Activated naive CD8-positive, alpha-beta T cell treated with anti-CD3 and anti-CD28 coated beads for 36 hours (primary cell): ENCODE measurements around the gene ARMH3. TPM values are rescaled to one million over a fixed set of nuclear protein-coding genes. Genes with fewer than 3 reads are reported as not detected.
A peak's percentile ranks its signal among the peaks of the same experiment; 100 is the strongest.
"Not testable (repeated sequence)": the region's sequence is repeated elsewhere in the genome, so short reads cannot be mapped to it uniquely, and the experiment has no call there.

Experiments
- DNase-seq: peaks from one replicate; pipeline ENCODE4 v3.0.0; 2021
- H3K27ac Mint-ChIP-seq: one replicate; pipeline ENCODE4 v1.8.0; 2022; ENCODE audit warnings: mild to moderate bottlenecking, moderate library complexity, mixed read lengths
- H3K27me3 Mint-ChIP-seq: one replicate; pipeline ENCODE4 v1.8.0; 2022; ENCODE audit warnings: mild to moderate bottlenecking, mixed read lengths
- H3K36me3 Mint-ChIP-seq: one replicate; pipeline ENCODE4 v1.8.0; 2021; ENCODE audit warnings: mild to moderate bottlenecking, mixed read lengths
- H3K4me1 Mint-ChIP-seq: one replicate; pipeline ENCODE4 v1.8.0; 2021; ENCODE audit warnings: mixed read lengths
- H3K4me3 Mint-ChIP-seq: one replicate; pipeline ENCODE4 v1.8.0; 2022; ENCODE audit warnings: mild to moderate bottlenecking, moderate library complexity, mixed read lengths
- H3K9me3 Mint-ChIP-seq: one replicate; pipeline ENCODE4 v1.8.0; 2022; ENCODE audit warnings: mixed read lengths
- total RNA-seq, 2 experiments: library from RNA; stranded (reverse); gene quantifications; one replicate each; pipeline ENCODE4 v1.2.3, GENCODE V29; 2021

Gene ARMH3
- total RNA-seq, 2 experiments from 2014 or later, result 21.5 to 21.9 TPM

GRCh38 chr10:102017295-102017694 lies 38.7 kb downstream of the ARMH3 start:
- Mint-ChIP-seq H3K4me3 (no peak overlapping the region), H3K4me1 (peaks cover 2% of the 10 kb centered on the region), H3K9me3 (peaks cover 2% of the 10 kb centered on the region), H3K27ac (no peak overlapping the region), H3K27me3 (no peaks in the 10 kb centered on the region), H3K36me3 (peaks cover 12% of the 10 kb centered on the region)
- no peak for DNase-seq

GRCh38 chr10:102016416-102016815 lies 39.6 kb downstream of the ARMH3 start:
- no peak overlapping the region for H3K4me3 Mint-ChIP-seq
- peaks cover 5% of the 10 kb centered on the region for H3K36me3 Mint-ChIP-seq
- H3K27ac Mint-ChIP-seq, result no peak overlapping the region
- no peaks in the 10 kb centered on the region for H3K9me3 Mint-ChIP-seq
- no peaks in the 10 kb centered on the region for H3K27me3 Mint-ChIP-seq
- H3K4me1 Mint-ChIP-seq, result peaks cover 2% of the 10 kb centered on the region
- no peak for DNase-seq

DNA sequence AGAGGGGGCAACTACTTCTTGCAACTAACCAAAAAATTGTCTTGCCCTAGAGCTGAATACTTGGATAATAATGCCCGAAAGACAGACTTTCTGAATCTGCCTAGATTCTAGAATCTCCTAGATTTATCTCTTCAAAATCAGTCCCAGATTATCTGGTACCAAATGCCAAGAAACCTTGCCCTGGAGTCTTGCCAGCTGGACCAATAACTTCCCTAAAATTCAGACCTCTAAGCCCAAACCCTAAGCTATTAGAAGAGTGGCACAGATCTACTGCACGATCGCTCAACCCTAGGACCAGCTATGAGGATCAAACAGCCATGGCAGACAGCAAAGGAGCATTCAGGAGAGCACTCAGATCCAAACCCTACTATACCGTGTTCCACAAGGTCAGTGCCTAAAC lies 45.0 kb downstream of the ARMH3 start:
- no peak overlapping the region for H3K4me3 Mint-ChIP-seq
- no peak overlapping the region for H3K27ac Mint-ChIP-seq
- DNase-seq, result no peak
- H3K27me3 Mint-ChIP-seq, result no peaks in the 10 kb centered on the region
- peaks cover 3% of the 10 kb centered on the region for H3K36me3 Mint-ChIP-seq
- no peaks in the 10 kb centered on the region for H3K9me3 Mint-ChIP-seq
- peaks cover 4% of the 10 kb centered on the region for H3K4me1 Mint-ChIP-seq

DNA sequence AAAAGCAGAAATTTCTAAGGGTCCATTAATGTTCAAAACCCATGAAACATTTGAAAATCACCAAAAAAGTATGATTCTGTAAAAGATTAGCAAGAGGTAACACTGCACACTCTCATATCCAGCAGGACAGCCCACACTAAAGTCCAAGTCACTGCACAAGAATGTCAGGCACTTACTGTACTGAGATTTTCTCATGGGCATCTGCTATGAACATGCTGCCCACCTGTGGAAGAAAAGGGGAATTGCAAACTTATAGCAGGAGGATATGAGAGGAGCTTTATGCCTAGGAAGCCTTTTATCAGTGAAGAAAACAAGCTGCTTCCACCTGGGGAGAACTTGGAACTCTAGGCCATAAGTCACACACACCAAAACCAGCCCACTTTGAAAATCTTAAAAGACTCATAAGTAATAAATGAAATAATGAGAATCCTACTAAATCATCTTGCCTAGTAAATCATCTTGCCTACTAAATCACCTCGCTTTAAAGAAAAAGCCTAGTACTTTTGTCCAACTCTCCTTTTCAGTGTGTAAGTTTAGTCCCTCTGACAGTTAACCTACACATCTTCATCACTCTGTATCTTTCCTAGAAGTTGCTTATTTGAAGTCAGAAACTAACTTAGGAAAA lies 46.1 kb downstream of the ARMH3 start:
- Mint-ChIP-seq H3K27ac (no peak overlapping the region), H3K27me3 (no peaks in the 10 kb centered on the region), H3K9me3 (no peaks in the 10 kb centered on the region), H3K36me3 (peaks cover 6% of the 10 kb centered on the region), H3K4me1 (peaks cover 6% of the 10 kb centered on the region), H3K4me3 (no peak overlapping the region)
- DNase-seq, result no peak

DNA sequence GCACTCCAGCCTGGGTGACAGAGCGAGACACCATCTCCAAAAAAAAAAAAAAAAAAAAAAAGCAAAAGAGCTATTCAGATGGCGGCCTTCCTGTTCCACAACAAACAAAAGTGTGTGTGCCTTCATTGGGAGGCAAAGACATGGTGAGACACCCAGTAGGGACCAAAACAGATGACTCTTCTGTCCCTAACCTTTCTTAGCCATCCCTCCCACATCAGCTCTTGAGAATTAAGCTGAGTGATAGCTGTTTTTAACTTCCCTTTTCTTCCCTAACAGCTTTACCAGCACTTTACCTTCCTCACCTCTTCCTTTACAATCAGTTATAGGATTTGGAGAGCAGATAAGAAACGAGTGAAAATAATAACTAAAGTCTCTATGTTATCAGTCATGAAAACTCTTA lies 48.2 kb downstream of the ARMH3 start:
- no peak for DNase-seq
- Mint-ChIP-seq H3K36me3 (peaks cover 11% of the 10 kb centered on the region), H3K27ac (no peak overlapping the region), H3K4me1 (peaks cover 7% of the 10 kb centered on the region), H3K9me3 (no peaks in the 10 kb centered on the region), H3K27me3 (no peaks in the 10 kb centered on the region), H3K4me3 (no peak overlapping the region)

- not testable (repeated sequence) for H3K27me3 Mint-ChIP-seq, H3K4me3 Mint-ChIP-seq, H3K27ac Mint-ChIP-seq, DNase-seq, H3K9me3 Mint-ChIP-seq
- Mint-ChIP-seq H3K4me1 (peaks cover 11% of the 10 kb centered on the region), H3K36me3 (peaks cover 11% of the 10 kb centered on the region)
These were observed 48.9 kb downstream of the ARMH3 start for GRCh38 chr10:102007031-102007430.

DNA sequence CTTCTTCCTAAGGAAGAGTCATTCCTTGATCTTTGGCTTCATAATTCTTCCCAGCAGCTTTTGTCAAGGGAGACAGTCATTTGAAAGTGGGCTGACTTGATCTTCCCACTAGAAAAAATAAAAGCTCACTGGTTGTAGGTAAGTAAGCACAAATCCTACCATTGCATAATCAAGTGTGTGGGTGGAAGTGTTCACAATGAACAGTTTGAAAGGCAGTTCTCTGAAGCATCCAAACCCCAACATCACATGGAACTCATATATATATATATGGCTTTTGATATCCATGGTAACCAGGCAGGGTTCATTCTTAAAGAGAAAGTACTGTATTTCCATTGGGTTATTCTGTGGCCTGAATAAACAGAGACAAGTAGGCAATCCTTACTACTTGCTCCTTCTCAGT lies 51.6 kb downstream of the ARMH3 start:
- Mint-ChIP-seq H3K27me3 (no peaks in the 10 kb centered on the region), H3K4me1 (peaks cover 24% of the 10 kb centered on the region), H3K36me3 (peaks cover 17% of the 10 kb centered on the region), H3K27ac (no peak overlapping the region), H3K9me3 (no peaks in the 10 kb centered on the region), H3K4me3 (no peak overlapping the region)
- DNase-seq, result no peak

DNA sequence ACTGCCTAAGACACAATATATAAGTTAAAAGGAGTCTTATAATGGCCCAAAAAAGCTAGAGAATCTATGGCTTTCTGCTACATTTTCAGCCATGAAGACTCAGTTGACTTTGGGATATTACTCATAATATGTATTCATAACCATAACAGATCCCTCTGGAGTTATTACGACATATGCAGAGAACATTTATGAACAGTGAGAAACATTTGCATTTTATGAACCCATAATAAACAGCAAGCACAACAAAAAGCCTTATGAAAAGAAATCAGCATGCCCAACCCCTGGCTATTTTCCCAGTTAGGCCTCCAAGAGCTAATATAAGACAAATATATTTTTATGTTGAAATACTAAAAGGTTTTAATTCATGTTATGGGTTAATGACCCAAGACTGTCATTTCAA lies 52.4 kb downstream of the ARMH3 start:
- no peak for DNase-seq
- H3K4me1 Mint-ChIP-seq, result peaks cover 24% of the 10 kb centered on the region
- peaks cover 17% of the 10 kb centered on the region for H3K36me3 Mint-ChIP-seq
- H3K9me3 Mint-ChIP-seq, result no peaks in the 10 kb centered on the region
- no peak overlapping the region for H3K27ac Mint-ChIP-seq
- no peaks in the 10 kb centered on the region for H3K27me3 Mint-ChIP-seq
- no peak overlapping the region for H3K4me3 Mint-ChIP-seq

DNA sequence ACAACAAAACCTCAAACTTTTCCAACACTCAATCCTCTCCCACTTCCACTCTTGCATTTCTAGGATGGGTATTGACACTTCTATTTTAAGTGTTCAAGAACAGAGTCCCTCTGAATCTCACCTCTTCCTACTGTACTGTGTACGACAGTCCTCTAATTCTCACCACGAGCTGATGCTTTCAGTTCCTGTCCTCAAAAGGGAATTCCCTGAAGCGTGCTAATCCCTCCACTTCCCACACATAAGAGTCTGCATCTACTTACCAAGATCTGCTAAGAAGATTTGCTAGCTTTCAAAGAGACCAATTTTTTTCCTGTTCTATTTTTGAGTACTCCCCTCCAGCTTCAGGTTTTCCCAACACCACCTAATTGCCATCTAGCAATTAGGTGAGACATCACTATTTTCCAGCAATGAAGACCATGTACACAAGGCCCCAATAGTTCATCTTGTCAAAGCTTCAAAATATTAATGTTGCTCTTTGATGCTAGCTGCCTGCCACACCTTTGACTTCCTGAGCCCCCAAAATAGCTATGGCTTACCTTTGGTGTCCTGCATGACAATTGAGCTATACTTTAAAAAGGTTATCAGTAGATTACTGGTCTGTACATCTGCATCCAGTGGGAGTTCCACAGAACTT lies 54.4 kb downstream of the ARMH3 start:
- Mint-ChIP-seq H3K4me1 (peaks cover 24% of the 10 kb centered on the region), H3K36me3 (peaks cover 17% of the 10 kb centered on the region), H3K4me3 (no peak overlapping the region), H3K27ac (peak overlapping the region; percentile 53), H3K9me3 (no peaks in the 10 kb centered on the region), H3K27me3 (no peaks in the 10 kb centered on the region)
- DNase-seq, result no peak

DNA sequence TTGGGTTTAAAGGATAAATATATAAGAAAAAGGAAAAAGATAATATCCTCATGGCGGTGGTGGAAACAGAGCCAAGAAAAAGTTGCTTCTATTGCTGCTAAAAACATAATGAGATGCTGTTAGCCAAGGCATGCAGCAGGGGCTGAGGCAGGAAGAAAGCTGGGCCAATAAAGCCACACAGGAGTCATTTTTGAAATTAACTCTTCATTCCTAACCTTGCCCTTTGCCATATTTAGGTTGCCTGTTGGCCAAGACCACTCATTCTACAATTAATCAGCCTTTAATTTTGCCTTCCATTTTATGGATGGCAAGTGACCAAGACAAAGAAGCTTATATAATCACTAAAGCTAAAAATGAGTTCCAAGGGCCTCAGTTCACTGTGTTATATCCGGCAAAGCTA lies 58.2 kb downstream of the ARMH3 start:
- H3K9me3 Mint-ChIP-seq, result no peaks in the 10 kb centered on the region
- H3K27ac Mint-ChIP-seq, result no peak overlapping the region
- H3K27me3 Mint-ChIP-seq, result no peaks in the 10 kb centered on the region
- H3K36me3 Mint-ChIP-seq, result peaks cover 6% of the 10 kb centered on the region
- no peak for DNase-seq
- no peak overlapping the region for H3K4me3 Mint-ChIP-seq
- peaks cover 24% of the 10 kb centered on the region for H3K4me1 Mint-ChIP-seq

DNA sequence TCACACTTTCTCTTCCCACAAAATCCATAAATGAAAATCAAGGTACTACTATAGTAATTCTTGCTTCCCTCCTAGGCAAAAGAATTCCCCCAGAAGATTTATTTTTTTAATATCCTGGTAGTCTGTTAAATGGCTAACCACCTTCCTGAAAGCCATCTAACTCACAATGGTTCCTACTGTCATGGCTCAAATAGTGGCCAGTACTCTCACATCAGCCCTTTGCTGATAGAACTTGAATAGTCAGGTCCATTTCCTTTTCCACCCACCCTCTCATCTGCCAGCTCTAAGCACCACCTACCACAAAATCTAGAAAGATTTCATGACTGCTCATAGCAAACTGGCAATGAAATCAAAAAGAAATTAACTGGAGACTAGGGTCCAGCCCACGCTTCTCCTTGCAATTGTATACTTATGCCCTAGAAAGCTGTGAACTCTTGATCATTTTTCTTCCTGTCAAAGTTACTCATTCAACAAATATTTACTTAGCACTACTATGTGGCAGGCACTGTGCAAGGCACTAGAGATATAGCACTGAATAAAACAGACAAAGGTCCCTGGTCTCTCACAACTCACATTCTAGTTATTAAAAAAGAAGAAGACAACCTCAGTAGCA lies 60.4 kb downstream of the ARMH3 start:
- Mint-ChIP-seq H3K4me1 (peaks cover 7% of the 10 kb centered on the region), H3K4me3 (no peak overlapping the region), H3K27me3 (no peaks in the 10 kb centered on the region), H3K36me3 (peaks cover 2% of the 10 kb centered on the region), H3K27ac (no peak overlapping the region), H3K9me3 (no peaks in the 10 kb centered on the region)
- no peak for DNase-seq

- Mint-ChIP-seq H3K9me3 (no peaks in the 10 kb centered on the region), H3K27me3 (no peaks in the 10 kb centered on the region), H3K36me3 (peaks cover 9% of the 10 kb centered on the region), H3K27ac (no peak overlapping the region), H3K4me3 (no peak overlapping the region), H3K4me1 (peaks cover 6% of the 10 kb centered on the region)
- no peak for DNase-seq
These were observed 62.2 kb downstream of the ARMH3 start for GRCh38 chr10:101993651-101994200.

- Mint-ChIP-seq H3K36me3 (peaks cover 9% of the 10 kb centered on the region), H3K4me3 (no peak overlapping the region), H3K27me3 (no peaks in the 10 kb centered on the region), H3K4me1 (peaks cover 6% of the 10 kb centered on the region), H3K9me3 (no peaks in the 10 kb centered on the region), H3K27ac (no peak overlapping the region)
- DNase-seq, result no peak
These were observed 62.8 kb downstream of the ARMH3 start for GRCh38 chr10:101993221-101993620.

- peaks cover 11% of the 10 kb centered on the region for H3K36me3 Mint-ChIP-seq
- no peaks in the 10 kb centered on the region for H3K9me3 Mint-ChIP-seq
- no peak overlapping the region for H3K27ac Mint-ChIP-seq
- H3K4me1 Mint-ChIP-seq, result peaks cover 5% of the 10 kb centered on the region
- H3K4me3 Mint-ChIP-seq, result no peak overlapping the region
- H3K27me3 Mint-ChIP-seq, result no peaks in the 10 kb centered on the region
- no peak for DNase-seq
These were observed 68.8 kb downstream of the ARMH3 start for GRCh38 chr10:101987136-101987535.

DNA sequence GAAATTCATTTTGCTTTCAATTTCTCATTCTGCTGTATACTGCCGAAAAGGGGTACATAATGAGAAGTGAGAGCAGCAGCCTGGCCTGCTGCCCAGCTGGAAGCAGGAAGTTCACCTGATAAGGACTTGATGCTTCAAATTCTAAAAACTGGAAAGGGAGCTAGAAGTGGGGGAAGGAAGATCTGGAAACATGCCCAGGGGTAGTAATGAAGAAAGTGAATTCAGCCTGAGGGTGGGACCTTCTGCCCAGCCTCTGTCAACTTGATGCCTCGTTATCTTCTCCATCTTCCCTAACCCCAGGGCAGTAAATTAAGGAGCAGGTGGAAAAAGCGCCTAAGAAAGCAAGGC lies 69.4 kb downstream of the ARMH3 start:
- H3K27ac Mint-ChIP-seq, result peak overlapping the region; percentile 11
- no peaks in the 10 kb centered on the region for H3K27me3 Mint-ChIP-seq

GRCh38 chr10:101980677-101981076 lies 75.3 kb downstream of the ARMH3 start:
- not testable (repeated sequence) for H3K27me3 Mint-ChIP-seq, H3K9me3 Mint-ChIP-seq, H3K4me3 Mint-ChIP-seq, DNase-seq, H3K4me1 Mint-ChIP-seq, H3K27ac Mint-ChIP-seq
- H3K36me3 Mint-ChIP-seq, result peaks cover 11% of the 10 kb centered on the region

More for the DNA sequence above, 69.4 kb downstream of the ARMH3 start:
- Mint-ChIP-seq H3K4me3 (no peak overlapping the region), H3K36me3 (peaks cover 12% of the 10 kb centered on the region), H3K4me1 (peaks cover 5% of the 10 kb centered on the region), H3K9me3 (no peaks in the 10 kb centered on the region)
- DNase-seq, result no peak
